Peyer's patch (tissue), 4 donors: Measurements from ENCODE around the gene USPL1. TPM values are rescaled to one million over a fixed set of nuclear protein-coding genes. Genes with fewer than 3 reads are reported as not detected.

Source experiments
- DNase-seq, 3 donors: peaks; one replicate each; pipeline ENCODE4 v3.0.0-alpha.2; 2017 to 2019
- H3K27ac ChIP-seq, 4 donors: fragments of 200-600 bp; sonication (generic); one replicate each; pipeline ENCODE4 v1.5.1; 2016 to 2019
- H3K27me3 ChIP-seq, 2 donors: fragments of 200-600 bp; sonication (generic); one replicate each; pipeline ENCODE4 v1.5.1; 2019
- H3K36me3 ChIP-seq, 3 donors: fragments of 200-600 bp; sonication (generic); one replicate each; pipeline ENCODE4 v1.5.1; 2016 to 2019
- H3K4me1 ChIP-seq, 4 donors: fragments of 200-600 bp; sonication (generic); one replicate each; pipeline ENCODE4 v1.5.1; 2016 to 2019
- H3K4me3 ChIP-seq, 4 donors: fragments of 200-600 bp; sonication (generic); 1 replicate in 3 of 4; 2 replicates in 1 of 4; pipeline ENCODE4 v1.5.1; 2016 to 2019; ENCODE audit warnings: mild to moderate bottlenecking in 1 of 4
- H3K9me3 ChIP-seq, 4 donors: fragments of 200-600 bp; sonication (generic); one replicate each; pipeline ENCODE4 v1.5.1; 2016 to 2019; ENCODE audit warnings: mild to moderate bottlenecking in 1 of 4
- POLR2A ChIP-seq, 2 donors: fragments of 450-650 bp; IDR thresholded peaks; one replicate each; pipeline ENCODE4 v1.5.1; 2017; ENCODE audit warnings: antibody characterized with exemption in 2 of 2, mild to moderate bottlenecking in 2 of 2, moderate library complexity in 2 of 2
- total RNA-seq, 4 donors: library from RNA; depleted of rRNA; stranded (reverse); fragments of >200 nt; gene quantifications; one replicate each; pipeline ENCODE4 v1.1.0, GENCODE V29; 2016
- TF ChIP-seq, protein P1 (sequence below), 6 experiments: fragments of 450-650 bp in 4 of 6; fragments of 200-600 bp in 2 of 6; sonication (generic) in 1 of 6; IDR thresholded peaks; one replicate each; pipeline ENCODE4 v1.5.1; 2017 to 2019; ENCODE audit warnings: antibody characterized with exemption in 6 of 6, mild to moderate bottlenecking in 3 of 6, moderate library complexity in 1 of 6

Gene USPL1
- total RNA-seq, 4 donors from 2014 or later: 18.1 to 42.9 (median 21.7) TPM

DNA sequence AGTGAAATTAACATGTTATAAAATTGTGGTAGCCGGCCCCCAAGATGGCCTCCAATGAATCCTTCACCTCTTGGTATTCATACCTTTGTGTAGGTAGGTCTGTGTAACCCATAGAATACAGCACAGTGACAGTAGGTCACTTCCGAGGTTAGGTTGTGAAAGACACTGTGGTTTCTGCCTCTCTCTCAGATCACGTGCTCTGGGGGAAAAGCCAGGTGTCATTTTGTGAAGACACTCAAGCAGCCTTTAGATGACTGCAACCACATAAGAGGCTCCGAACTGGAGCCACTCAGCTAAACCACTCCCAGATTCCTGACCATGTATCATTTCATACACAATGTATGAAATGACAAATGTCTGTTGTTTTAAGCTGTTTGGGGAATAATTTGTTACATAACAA is 9.8 kb upstream of the USPL1 start:
- no peaks in the 10 kb centered on the region for H3K9me3 ChIP-seq
- peak overlapping the region in 2 of 4 donors; percentile 11 to 27 for H3K27ac ChIP-seq
- TF ChIP-seq POLR2A (IDR thresholded peaks at IDR 0.05): no peak
- TF ChIP-seq, protein P1, sequence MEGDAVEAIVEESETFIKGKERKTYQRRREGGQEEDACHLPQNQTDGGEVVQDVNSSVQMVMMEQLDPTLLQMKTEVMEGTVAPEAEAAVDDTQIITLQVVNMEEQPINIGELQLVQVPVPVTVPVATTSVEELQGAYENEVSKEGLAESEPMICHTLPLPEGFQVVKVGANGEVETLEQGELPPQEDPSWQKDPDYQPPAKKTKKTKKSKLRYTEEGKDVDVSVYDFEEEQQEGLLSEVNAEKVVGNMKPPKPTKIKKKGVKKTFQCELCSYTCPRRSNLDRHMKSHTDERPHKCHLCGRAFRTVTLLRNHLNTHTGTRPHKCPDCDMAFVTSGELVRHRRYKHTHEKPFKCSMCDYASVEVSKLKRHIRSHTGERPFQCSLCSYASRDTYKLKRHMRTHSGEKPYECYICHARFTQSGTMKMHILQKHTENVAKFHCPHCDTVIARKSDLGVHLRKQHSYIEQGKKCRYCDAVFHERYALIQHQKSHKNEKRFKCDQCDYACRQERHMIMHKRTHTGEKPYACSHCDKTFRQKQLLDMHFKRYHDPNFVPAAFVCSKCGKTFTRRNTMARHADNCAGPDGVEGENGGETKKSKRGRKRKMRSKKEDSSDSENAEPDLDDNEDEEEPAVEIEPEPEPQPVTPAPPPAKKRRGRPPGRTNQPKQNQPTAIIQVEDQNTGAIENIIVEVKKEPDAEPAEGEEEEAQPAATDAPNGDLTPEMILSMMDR (IDR thresholded peaks at IDR 0.05): no peak
- H3K4me3 ChIP-seq: no peak overlapping the region
- H3K27me3 ChIP-seq: no peaks in the 10 kb centered on the region
- peak in 2 of 3 donors; percentile 84 to 85 for DNase-seq
- no peaks in the 10 kb centered on the region for H3K36me3 ChIP-seq
- H3K4me1 ChIP-seq: no peaks in the 10 kb centered on the region

DNA sequence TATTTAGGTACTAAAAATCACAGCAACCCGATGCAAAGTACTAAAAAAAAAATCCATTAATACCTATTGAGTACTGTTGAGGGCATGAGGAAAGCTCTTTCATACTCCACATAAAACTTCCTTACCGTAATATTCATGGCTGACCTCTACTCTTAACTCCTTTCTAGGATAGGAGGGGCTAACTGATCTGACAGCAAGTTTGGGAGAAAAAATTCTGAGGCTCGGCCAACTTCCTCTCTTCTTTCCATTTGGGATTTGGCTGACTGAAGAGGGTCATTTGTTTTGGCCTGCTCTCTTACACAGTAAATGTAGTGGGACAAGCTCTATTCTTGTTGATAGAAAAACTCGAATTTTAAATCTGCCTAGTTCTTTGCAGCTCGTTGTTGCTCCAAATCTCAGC is 9.4 kb upstream of the USPL1 start:
- H3K27ac ChIP-seq: peak overlapping the region in 2 of 4 donors; percentile 11 to 27
- no peak for DNase-seq

DNA sequence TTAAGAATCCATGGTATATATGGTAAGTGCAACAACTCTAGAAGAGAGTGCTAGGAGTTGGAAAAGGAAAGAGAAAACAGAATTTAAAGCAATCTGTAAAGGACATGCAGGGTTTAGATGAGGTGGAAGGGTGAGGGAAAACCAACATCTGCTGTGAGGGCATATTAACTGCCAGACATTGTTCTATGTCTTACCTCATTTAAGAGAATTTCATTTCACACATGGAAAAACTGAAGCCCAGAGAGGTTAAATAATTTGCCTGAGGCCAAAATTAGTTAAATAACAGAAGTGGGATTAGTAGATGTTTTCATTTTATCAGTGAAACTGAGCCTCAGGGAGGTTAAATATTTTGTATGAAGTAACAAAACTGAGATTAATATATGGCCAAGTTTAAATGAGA is 7.4 kb upstream of the USPL1 start:
- H3K27me3 ChIP-seq: no peaks in the 10 kb centered on the region
- no peaks in the 10 kb centered on the region for H3K9me3 ChIP-seq
- no peak for DNase-seq
- TF ChIP-seq POLR2A (IDR thresholded peaks at IDR 0.05): no peak
- TF ChIP-seq, protein P1 (IDR thresholded peaks at IDR 0.05): no peak
- H3K4me1 ChIP-seq: peaks cover 0 to under 1% (median 0%) of the 10 kb centered on the region in 4 donors
- H3K36me3 ChIP-seq: no peaks in the 10 kb centered on the region
- H3K27ac ChIP-seq: no peak overlapping the region
- H3K4me3 ChIP-seq: no peak overlapping the region

More for the DNA sequence above, 9.4 kb upstream of the USPL1 start:
- Histone ChIP-seq H3K4me3 (no peak overlapping the region), H3K36me3 (no peaks in the 10 kb centered on the region), H3K4me1 (no peaks in the 10 kb centered on the region), H3K27me3 (no peaks in the 10 kb centered on the region), H3K9me3 (no peaks in the 10 kb centered on the region)
- no peak for TF ChIP-seq POLR2A (IDR thresholded peaks at IDR 0.05)
- TF ChIP-seq, protein P1 (IDR thresholded peaks at IDR 0.05): no peak

DNA sequence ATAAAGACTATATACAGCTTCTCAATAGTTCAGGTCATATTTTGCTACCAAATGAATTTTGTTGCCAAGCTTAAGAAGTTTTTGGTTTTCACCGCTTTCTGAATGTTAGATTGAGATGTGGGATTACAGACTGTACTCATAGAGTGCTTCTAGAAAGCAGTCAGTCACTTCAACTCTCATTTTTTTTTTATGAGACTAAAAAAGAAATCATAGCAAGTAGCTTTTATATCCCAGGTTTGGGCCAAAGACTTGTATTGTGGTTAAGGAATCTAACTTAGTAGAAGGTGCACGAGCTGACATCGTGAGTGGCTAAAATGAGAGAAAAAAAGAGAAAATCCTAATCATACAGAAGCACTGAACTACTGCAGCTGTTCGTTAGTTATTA is 2.2 kb upstream of the USPL1 start:
- Histone ChIP-seq H3K27me3 (no peaks in the 10 kb centered on the region), H3K4me3 (peak overlapping the region; percentile 68 to 82 (median 78)), H3K9me3 (no peaks in the 10 kb centered on the region), H3K36me3 (no peaks in the 10 kb centered on the region), H3K27ac (peak overlapping the region; percentile 99 to 100 (median 100)), H3K4me1 (peaks cover 0 to 18% (median 8%) of the 10 kb centered on the region in 4 donors)
- no peak for DNase-seq
- TF ChIP-seq, protein P1 (IDR thresholded peaks at IDR 0.05): no peak
- TF ChIP-seq POLR2A (IDR thresholded peaks at IDR 0.05): no peak

DNA sequence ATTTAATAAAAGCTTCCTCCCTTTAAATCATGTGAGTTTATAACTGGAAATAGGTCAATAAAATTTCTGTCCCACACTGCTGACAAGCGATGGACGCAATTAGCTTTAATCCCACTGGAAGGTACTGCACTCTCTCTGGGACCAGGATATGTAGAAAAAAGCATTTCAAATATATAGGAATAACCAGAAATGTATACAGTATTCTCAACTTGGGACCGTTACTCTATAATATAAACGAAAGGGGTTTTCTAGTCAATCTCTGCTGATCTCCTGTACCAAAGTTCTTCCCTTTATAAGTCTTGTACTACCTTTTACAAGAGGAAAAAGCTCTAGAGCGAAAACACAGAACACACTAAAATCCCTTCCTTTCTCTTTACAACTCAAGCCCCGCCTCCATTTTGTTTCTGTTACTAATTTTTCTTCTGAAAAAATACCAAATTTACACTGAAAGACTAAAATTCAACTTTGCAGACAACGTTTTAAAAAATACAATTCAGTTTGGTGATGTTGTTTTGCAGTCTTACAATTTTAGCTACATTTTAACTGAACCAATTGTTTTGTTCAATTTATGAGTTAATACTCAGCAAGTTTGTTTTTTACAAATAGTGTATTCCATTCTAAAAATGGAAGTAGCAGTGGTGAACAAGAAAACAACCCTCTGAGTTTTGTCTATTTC is 1.7 kb upstream of the USPL1 start:
- H3K27me3 ChIP-seq: no peaks in the 10 kb centered on the region
- H3K36me3 ChIP-seq: no peaks in the 10 kb centered on the region
- H3K4me1 ChIP-seq: peaks cover 0 to 21% (median 8%) of the 10 kb centered on the region in 4 donors
- H3K27ac ChIP-seq: peak overlapping the region; percentile 99 to 100 (median 100)
- H3K9me3 ChIP-seq: no peaks in the 10 kb centered on the region
- DNase-seq: no peak
- TF ChIP-seq, protein P1 (IDR thresholded peaks at IDR 0.05): no peak
- no peak for TF ChIP-seq POLR2A (IDR thresholded peaks at IDR 0.05)
- H3K4me3 ChIP-seq: peak overlapping the region; percentile 68 to 82 (median 78)
